HEK293 (cell line): ENCODE measurements around the gene APOBEC4.
A peak's percentile ranks its signal among the peaks of the same experiment; 100 is the strongest.

ENCODE experiments used
- CTCF ChIA-PET: fragments of 350-600 bp; formaldehyde crosslinking; extraction: SDS; loops from one replicate; lab custom pipeline; 2021; ENCODE audit warnings: antibody characterized with exemption; lab: Yijun Ruan, JAX
- POLR2A ChIA-PET: fragments of 300-600 bp; formaldehyde crosslinking; extraction: SDS; loops from one replicate; lab custom pipeline; 2020; ENCODE audit warnings: antibody characterized with exemption, inconsistent platforms; lab: Yijun Ruan, JAX
- H3K27ac ChIP-seq: fragments of 200-500 bp; sonication (Bioruptor generic); 2 replicates; pipeline ENCODE4 v1.5.1; 2014; ENCODE audit warnings: low read depth, low read length, control low read depth, inconsistent platforms; ENCODE audit errors: extremely low read depth
- H3K36me3 ChIP-seq, 2 experiments: fragments of 200-500 bp in 1 of 2; sonication (Bioruptor generic) in 1 of 2; 1 replicate in 1 of 2; 2 replicates in 1 of 2; pipeline ENCODE4 v1.5.1; 2014 to 2017; ENCODE audit warnings: inconsistent platforms in 2 of 2, low read length in 2 of 2; ENCODE audit not compliant: control insufficient read depth in 2 of 2, insufficient read depth in 1 of 2
- H3K4me1 ChIP-seq: fragments of 200-500 bp; sonication (Bioruptor generic); 2 replicates; pipeline ENCODE4 v1.5.1; 2014; ENCODE audit warnings: mild to moderate bottlenecking, low read length, inconsistent platforms; ENCODE audit not compliant: control insufficient read depth, insufficient read depth
- H3K4me3 ChIP-seq: 2 replicates; pipeline ENCODE4 v1.5.1; 2011; ENCODE audit warnings: low read depth, mild to moderate bottlenecking, control low read depth, low read length, moderate library complexity
- H3K9me3 ChIP-seq: fragments of 200-500 bp; sonication (Bioruptor generic); 2 replicates; pipeline ENCODE4 v1.5.1; 2014; ENCODE audit warnings: low read depth, low read length, inconsistent platforms; ENCODE audit not compliant: control insufficient read depth, insufficient read depth
- GLIS1 ChIP-seq: fragments of 450-650 bp; formaldehyde crosslinking; IDR thresholded peaks from 2 replicates; pipeline ENCODE4 v1.5.1; 2016; ENCODE audit warnings: missing biosample characterization, missing genetic modification characterization
- HOXA7 ChIP-seq: sonication (generic); formaldehyde crosslinking; IDR thresholded peaks from 2 replicates; pipeline ENCODE4 v1.8.1; 2022; ENCODE audit warnings: missing genetic modification reagents, borderline replicate concordance
- HOXC10 ChIP-seq: sonication (generic); formaldehyde crosslinking; IDR thresholded peaks from 2 replicates; pipeline ENCODE4 v1.8.1; 2023; ENCODE audit warnings: mild to moderate bottlenecking, missing genetic modification reagents
- OSR2 ChIP-seq: fragments of 450-650 bp; formaldehyde crosslinking; IDR thresholded peaks from 2 replicates; pipeline ENCODE4 v1.5.1; 2016; ENCODE audit warnings: missing biosample characterization, missing genetic modification characterization
- PRDM1 ChIP-seq: fragments of 450-650 bp; formaldehyde crosslinking; IDR thresholded peaks from 2 replicates; pipeline ENCODE4; 2016; ENCODE audit warnings: missing biosample characterization, missing genetic modification characterization
- PRDM4 ChIP-seq: fragments of 450-650 bp; formaldehyde crosslinking; IDR thresholded peaks from 2 replicates; pipeline ENCODE4 v1.5.1; 2017; ENCODE audit warnings: missing biosample characterization, missing genetic modification characterization
- SETDB1 ChIP-seq: IDR thresholded peaks from one replicate; pipeline ENCODE4 v1.6.1; 2017; ENCODE audit warnings: mild to moderate bottlenecking, low read length, moderate library complexity, mixed read lengths; ENCODE audit not compliant: insufficient read length
- WT1 ChIP-seq: fragments of 450-650 bp; formaldehyde crosslinking; IDR thresholded peaks from 2 replicates; pipeline ENCODE4 v1.5.1; 2016; ENCODE audit warnings: missing biosample characterization, missing genetic modification characterization
- ZBTB26 ChIP-seq: fragments of 450-650 bp; formaldehyde crosslinking; optimal IDR thresholded peaks from 2 replicates; pipeline ENCODE3; 2016; ENCODE audit warnings: missing biosample characterization, mild to moderate bottlenecking, missing genetic modification characterization
- ZFHX2 ChIP-seq: fragments of 450-650 bp; formaldehyde crosslinking; conservative IDR thresholded peaks from 2 replicates; pipeline ENCODE4 v1.5.1; 2016; ENCODE audit warnings: missing biosample characterization, missing genetic modification characterization
- ZNF121 ChIP-seq: fragments of 450-650 bp; formaldehyde crosslinking; IDR thresholded peaks from 2 replicates; pipeline ENCODE4 v1.5.1; 2016; ENCODE audit warnings: missing biosample characterization, missing genetic modification characterization
- ZNF16 ChIP-seq: fragments of 450-650 bp; formaldehyde crosslinking; IDR thresholded peaks from 2 replicates; pipeline ENCODE4 v1.5.1; 2016; ENCODE audit warnings: low read depth, missing biosample characterization, missing genetic modification characterization
- ZNF19 ChIP-seq: fragments of 450-650 bp; formaldehyde crosslinking; IDR thresholded peaks from 2 replicates; pipeline ENCODE4; 2016; ENCODE audit warnings: missing biosample characterization, missing genetic modification characterization, low read depth
- ZNF24 ChIP-seq: fragments of 450-650 bp; formaldehyde crosslinking; IDR thresholded peaks from 2 replicates; pipeline ENCODE4 v1.5.1; 2016; ENCODE audit warnings: missing biosample characterization, missing genetic modification characterization
- ZNF394 ChIP-seq: fragments of 450-650 bp; formaldehyde crosslinking; IDR thresholded peaks from 2 replicates; pipeline ENCODE4 v1.5.1; 2016; ENCODE audit warnings: missing biosample characterization, missing genetic modification characterization, mild to moderate bottlenecking, moderate library complexity, borderline replicate concordance
- ZNF423 ChIP-seq: fragments of 450-650 bp; formaldehyde crosslinking; IDR thresholded peaks from 2 replicates; pipeline ENCODE4 v1.5.1; 2016; ENCODE audit warnings: missing biosample characterization, missing genetic modification characterization
- ZNF623 ChIP-seq: fragments of 450-650 bp; formaldehyde crosslinking; IDR thresholded peaks from 2 replicates; pipeline ENCODE4 v1.5.1; 2016; ENCODE audit warnings: missing biosample characterization, missing genetic modification characterization
- ZNF837 ChIP-seq: fragments of 450-650 bp; formaldehyde crosslinking; IDR thresholded peaks from 2 replicates; pipeline ENCODE4 v1.5.1; 2016; ENCODE audit warnings: missing biosample characterization, missing genetic modification characterization
- TF ChIP-seq, protein P1 (sequence below): fragments of 450-650 bp; formaldehyde crosslinking; IDR thresholded peaks from 2 replicates; pipeline ENCODE4 v1.5.1; 2016; ENCODE audit warnings: missing biosample characterization, missing genetic modification characterization
- TF ChIP-seq, protein P2 (sequence below): fragments of 450-650 bp; IDR thresholded peaks from 2 replicates; pipeline ENCODE4 v1.5.1; 2018; ENCODE audit warnings: missing biosample characterization, mild to moderate bottlenecking, missing genetic modification characterization
- TF ChIP-seq, protein P3 (sequence below): fragments of 450-650 bp; formaldehyde crosslinking; IDR thresholded peaks from 2 replicates; pipeline ENCODE4 v1.5.1; 2016; ENCODE audit warnings: missing biosample characterization, missing genetic modification characterization
- TF ChIP-seq, protein P4 (sequence below): fragments of 450-650 bp; formaldehyde crosslinking; IDR thresholded peaks from 2 replicates; pipeline ENCODE4 v1.5.1; 2016; ENCODE audit warnings: missing biosample characterization, missing genetic modification characterization
- TF ChIP-seq, protein P5 (sequence below): fragments of 450-650 bp; formaldehyde crosslinking; IDR thresholded peaks from 2 replicates; pipeline ENCODE4 v1.5.1; 2017; ENCODE audit warnings: missing biosample characterization, missing genetic modification characterization
- TF ChIP-seq, protein P6 (sequence below): fragments of 450-650 bp; formaldehyde crosslinking; IDR thresholded peaks from 2 replicates; pipeline ENCODE4 v1.5.1; 2016; ENCODE audit warnings: missing biosample characterization, missing genetic modification characterization

Gene APOBEC4

GRCh38 chr1:183630748-183631147 is 22.4 kb downstream of the APOBEC4 start:
- H3K4me1 ChIP-seq, result peaks cover 14% of the 10 kb centered on the region; the same call in 1 of the 2 replicates
- ChIA-PET CTCF (interaction anchor here (0.5 to 0.6 kb wide), 3 partner anchors 29 to 848 kb away, joined by 3 to 4 read pairs (median 3); no protein-coding TSS in a partner anchor), POLR2A (no interaction called here)
- no peaks in the 10 kb centered on the region for H3K9me3 ChIP-seq
- H3K27ac ChIP-seq, result no peak overlapping the region
- no peak overlapping the region for H3K4me3 ChIP-seq
- H3K36me3 ChIP-seq, result peaks cover 11 to 42% of the 10 kb centered on the region in 2 experiments; a peak in 2 of 3 replicates
- TF ChIP-seq, protein P1, sequence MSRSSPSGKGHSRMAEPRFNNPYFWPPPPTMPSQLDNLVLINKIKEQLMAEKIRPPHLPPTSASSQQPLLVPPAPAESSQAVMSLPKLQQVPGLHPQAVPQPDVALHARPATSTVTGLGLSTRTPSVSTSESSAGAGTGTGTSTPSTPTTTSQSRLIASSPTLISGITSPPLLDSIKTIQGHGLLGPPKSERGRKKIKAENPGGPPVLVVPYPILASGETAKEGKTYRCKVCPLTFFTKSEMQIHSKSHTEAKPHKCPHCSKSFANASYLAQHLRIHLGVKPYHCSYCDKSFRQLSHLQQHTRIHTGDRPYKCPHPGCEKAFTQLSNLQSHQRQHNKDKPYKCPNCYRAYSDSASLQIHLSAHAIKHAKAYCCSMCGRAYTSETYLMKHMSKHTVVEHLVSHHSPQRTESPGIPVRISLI, result 0 out of 2 replicates have a peak, but pooled peaks have one; percentile 14
- no peak for TF ChIP-seq ZBTB26 (tag by site-specific recombination)
- TF ChIP-seq HOXC10 (CRISPR knock-in tag), result no peak
- TF ChIP-seq ZNF24, result no peak
- TF ChIP-seq, protein P2, sequence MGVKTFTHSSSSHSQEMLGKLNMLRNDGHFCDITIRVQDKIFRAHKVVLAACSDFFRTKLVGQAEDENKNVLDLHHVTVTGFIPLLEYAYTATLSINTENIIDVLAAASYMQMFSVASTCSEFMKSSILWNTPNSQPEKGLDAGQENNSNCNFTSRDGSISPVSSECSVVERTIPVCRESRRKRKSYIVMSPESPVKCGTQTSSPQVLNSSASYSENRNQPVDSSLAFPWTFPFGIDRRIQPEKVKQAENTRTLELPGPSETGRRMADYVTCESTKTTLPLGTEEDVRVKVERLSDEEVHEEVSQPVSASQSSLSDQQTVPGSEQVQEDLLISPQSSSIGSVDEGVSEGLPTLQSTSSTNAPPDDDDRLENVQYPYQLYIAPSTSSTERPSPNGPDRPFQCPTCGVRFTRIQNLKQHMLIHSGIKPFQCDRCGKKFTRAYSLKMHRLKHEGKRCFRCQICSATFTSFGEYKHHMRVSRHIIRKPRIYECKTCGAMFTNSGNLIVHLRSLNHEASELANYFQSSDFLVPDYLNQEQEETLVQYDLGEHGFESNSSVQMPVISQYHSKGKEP (tag by site-specific recombination), result no peak
- no peak for TF ChIP-seq SETDB1
- TF ChIP-seq ZFHX2, result peak; percentile 30; the same call in 1 of the 2 replicates
- no peak for TF ChIP-seq ZNF121 (tag by site-specific recombination)
- TF ChIP-seq, protein P3, sequence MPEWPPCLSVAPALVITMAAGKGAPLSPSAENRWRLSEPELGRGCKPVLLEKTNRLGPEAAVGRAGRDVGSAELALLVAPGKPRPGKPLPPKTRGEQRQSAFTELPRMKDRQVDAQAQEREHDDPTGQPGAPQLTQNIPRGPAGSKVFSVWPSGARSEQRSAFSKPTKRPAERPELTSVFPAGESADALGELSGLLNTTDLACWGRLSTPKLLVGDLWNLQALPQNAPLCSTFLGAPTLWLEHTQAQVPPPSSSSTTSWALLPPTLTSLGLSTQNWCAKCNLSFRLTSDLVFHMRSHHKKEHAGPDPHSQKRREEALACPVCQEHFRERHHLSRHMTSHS (tag by site-specific recombination), result no peak
- TF ChIP-seq ZNF19, result no peak
- TF ChIP-seq PRDM4 (tag by site-specific recombination), result no peak
- TF ChIP-seq, protein P4, sequence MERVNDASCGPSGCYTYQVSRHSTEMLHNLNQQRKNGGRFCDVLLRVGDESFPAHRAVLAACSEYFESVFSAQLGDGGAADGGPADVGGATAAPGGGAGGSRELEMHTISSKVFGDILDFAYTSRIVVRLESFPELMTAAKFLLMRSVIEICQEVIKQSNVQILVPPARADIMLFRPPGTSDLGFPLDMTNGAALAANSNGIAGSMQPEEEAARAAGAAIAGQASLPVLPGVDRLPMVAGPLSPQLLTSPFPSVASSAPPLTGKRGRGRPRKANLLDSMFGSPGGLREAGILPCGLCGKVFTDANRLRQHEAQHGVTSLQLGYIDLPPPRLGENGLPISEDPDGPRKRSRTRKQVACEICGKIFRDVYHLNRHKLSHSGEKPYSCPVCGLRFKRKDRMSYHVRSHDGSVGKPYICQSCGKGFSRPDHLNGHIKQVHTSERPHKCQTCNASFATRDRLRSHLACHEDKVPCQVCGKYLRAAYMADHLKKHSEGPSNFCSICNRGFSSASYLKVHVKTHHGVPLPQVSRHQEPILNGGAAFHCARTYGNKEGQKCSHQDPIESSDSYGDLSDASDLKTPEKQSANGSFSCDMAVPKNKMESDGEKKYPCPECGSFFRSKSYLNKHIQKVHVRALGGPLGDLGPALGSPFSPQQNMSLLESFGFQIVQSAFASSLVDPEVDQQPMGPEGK (tag by site-specific recombination), result no peak
- peak; percentile 30; the same call in 1 of the 2 replicates for TF ChIP-seq GLIS1
- no peak for TF ChIP-seq ZNF394 (tag by site-specific recombination)
- TF ChIP-seq WT1 (tag by site-specific recombination), result peak; percentile 33; the same call in 1 of the 2 replicates
- TF ChIP-seq, protein P5, sequence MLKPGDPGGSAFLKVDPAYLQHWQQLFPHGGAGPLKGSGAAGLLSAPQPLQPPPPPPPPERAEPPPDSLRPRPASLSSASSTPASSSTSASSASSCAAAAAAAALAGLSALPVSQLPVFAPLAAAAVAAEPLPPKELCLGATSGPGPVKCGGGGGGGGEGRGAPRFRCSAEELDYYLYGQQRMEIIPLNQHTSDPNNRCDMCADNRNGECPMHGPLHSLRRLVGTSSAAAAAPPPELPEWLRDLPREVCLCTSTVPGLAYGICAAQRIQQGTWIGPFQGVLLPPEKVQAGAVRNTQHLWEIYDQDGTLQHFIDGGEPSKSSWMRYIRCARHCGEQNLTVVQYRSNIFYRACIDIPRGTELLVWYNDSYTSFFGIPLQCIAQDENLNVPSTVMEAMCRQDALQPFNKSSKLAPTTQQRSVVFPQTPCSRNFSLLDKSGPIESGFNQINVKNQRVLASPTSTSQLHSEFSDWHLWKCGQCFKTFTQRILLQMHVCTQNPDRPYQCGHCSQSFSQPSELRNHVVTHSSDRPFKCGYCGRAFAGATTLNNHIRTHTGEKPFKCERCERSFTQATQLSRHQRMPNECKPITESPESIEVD (tag by site-specific recombination), result peak; percentile 29; the same call in 1 of the 2 replicates
- TF ChIP-seq OSR2 (tag by site-specific recombination), result no peak
- no peak for TF ChIP-seq ZNF623 (tag by site-specific recombination)
- TF ChIP-seq ZNF16 (tag by site-specific recombination), result no peak
- TF ChIP-seq PRDM1, result 0 out of 2 replicates have a peak, but pooled peaks have one; percentile 11
- TF ChIP-seq, protein P6, sequence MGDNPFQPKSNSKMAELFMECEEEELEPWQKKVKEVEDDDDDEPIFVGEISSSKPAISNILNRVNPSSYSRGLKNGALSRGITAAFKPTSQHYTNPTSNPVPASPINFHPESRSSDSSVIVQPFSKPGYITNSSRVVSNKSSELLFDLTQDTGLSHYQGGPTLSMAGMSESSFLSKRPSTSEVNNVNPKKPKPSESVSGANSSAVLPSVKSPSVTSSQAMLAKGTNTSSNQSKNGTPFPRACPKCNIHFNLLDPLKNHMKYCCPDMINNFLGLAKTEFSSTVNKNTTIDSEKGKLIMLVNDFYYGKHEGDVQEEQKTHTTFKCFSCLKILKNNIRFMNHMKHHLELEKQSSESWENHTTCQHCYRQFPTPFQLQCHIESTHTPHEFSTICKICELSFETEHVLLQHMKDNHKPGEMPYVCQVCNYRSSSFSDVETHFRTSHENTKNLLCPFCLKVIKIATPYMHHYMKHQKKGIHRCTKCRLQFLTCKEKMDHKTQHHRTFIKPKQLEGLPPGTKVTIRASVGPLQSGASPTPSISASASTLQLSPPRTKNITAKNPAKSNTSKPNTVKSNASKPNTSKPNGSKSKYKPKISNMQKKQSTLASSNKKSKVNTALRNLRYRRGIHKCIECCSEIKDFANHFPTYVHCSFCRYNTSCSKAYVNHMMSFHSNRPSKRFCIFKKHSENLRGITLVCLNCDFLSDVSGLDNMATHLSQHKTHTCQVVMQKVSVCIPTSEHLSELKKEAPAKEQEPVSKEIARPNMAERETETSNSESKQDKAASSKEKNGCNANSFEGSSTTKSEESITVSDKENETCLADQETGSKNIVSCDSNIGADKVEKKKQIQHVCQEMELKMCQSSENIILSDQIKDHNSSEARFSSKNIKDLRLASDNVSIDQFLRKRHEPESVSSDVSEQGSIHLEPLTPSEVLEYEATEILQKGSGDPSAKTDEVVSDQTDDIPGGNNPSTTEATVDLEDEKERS (tag by site-specific recombination), result no peak
- no peak for TF ChIP-seq HOXA7 (CRISPR knock-in tag)
- TF ChIP-seq ZNF423, result no peak
- no peak for TF ChIP-seq ZNF837 (tag by site-specific recombination)
